NCI-H1105 (cell line): Measurements from ENCODE around the gene CAPN10.

ENCODE experiments used
- DNase-seq: peaks from one replicate; lab custom pipeline; 2025; lab: John Stamatoyannopoulos, UW

Gene CAPN10

GRCh38 chr2:240589375-240589774, 2.8 kb downstream of the CAPN10 start:
- DNase-seq: no peak

GRCh38 chr2:240589850-240590525, 3.5 kb downstream of the CAPN10 start:
- no peak for DNase-seq

GRCh38 chr2:240590681-240591111, 4.2 kb downstream of the CAPN10 start:
- DNase-seq: no peak

GRCh38 chr2:240591226-240591625, 4.7 kb downstream of the CAPN10 start:
- no peak for DNase-seq

GRCh38 chr2:240591784-240592183, 5.2 kb downstream of the CAPN10 start:
- no peak for DNase-seq

GRCh38 chr2:240593026-240593702, 6.6 kb downstream of the CAPN10 start:
- DNase-seq: no peak

GRCh38 chr2:240593703-240594451, 7.3 kb downstream of the CAPN10 start:
- no peak for DNase-seq

- no peak for DNase-seq
These were observed 8.2 kb downstream of the CAPN10 start for GRCh38 chr2:240594511-240595380.

- no peak for DNase-seq
These were observed 9.0 kb downstream of the CAPN10 start for GRCh38 chr2:240595381-240596079.

GRCh38 chr2:240596080-240596460, 9.5 kb downstream of the CAPN10 start:
- DNase-seq: no peak

- no peak for DNase-seq
These were observed 10.0 kb downstream of the CAPN10 start for GRCh38 chr2:240596491-240596931.

GRCh38 chr2:240597054-240597418, 10.5 kb downstream of the CAPN10 start:
- DNase-seq: no peak

- DNase-seq: no peak
These were observed 11.1 kb downstream of the CAPN10 start for GRCh38 chr2:240597419-240598181.

GRCh38 chr2:240598311-240598911, 11.9 kb downstream of the CAPN10 start:
- DNase-seq: no peak

- no peak for DNase-seq
These were observed 12.6 kb downstream of the CAPN10 start for GRCh38 chr2:240599141-240599583.

GRCh38 chr2:240600451-240600961, 14.0 kb downstream of the CAPN10 start:
- no peak for DNase-seq

GRCh38 chr2:240601061-240601830, 14.7 kb downstream of the CAPN10 start:
- DNase-seq: no peak

- no peak for DNase-seq
These were observed 15.3 kb downstream of the CAPN10 start for GRCh38 chr2:240601831-240602160.
